GM12892 (cell line): ENCODE data around the gene C16orf87.

Source experiments
- DNase-seq: peaks from one replicate; pipeline ENCODE4 v3.0.0; 2011; ENCODE audit not compliant: insufficient read length
- FAIRE-seq: peaks from 2 replicates; lab custom pipeline; 2011; peaks lifted over from hg19 to GRCh38; lab: Jason Lieb, UNC
- POLR2A ChIP-seq: IDR thresholded peaks from 2 replicates; pipeline ENCODE4 v1.6.1; 2011; ENCODE audit warnings: low read depth, low read length, control low read depth
- POLR2AphosphoS5 ChIP-seq: IDR thresholded peaks from 2 replicates; pipeline ENCODE4 v1.6.1; 2011; ENCODE audit warnings: low read depth, low read length, control low read depth
- TAF1 ChIP-seq: IDR thresholded peaks from 2 replicates; pipeline ENCODE4 v1.6.1; 2011; ENCODE audit warnings: low read depth, mild to moderate bottlenecking, control low read depth, low read length, borderline replicate concordance

C16orf87 gene

GRCh38 chr16:46836534-46837530 lies 5.9 kb upstream of the C16orf87 start:
- no peak for FAIRE-seq
- DNase-seq = no peak

GRCh38 chr16:46833460-46833800 lies 2.5 kb upstream of the C16orf87 start:
- no peak for TF ChIP-seq TAF1
- FAIRE-seq = no peak
- no peak for DNase-seq

More at GRCh38 chr16:46836534-46837530, 5.9 kb upstream of the C16orf87 start:
- TF ChIP-seq POLR2AphosphoS5 = no peak
- TF ChIP-seq TAF1 = no peak
- TF ChIP-seq POLR2A = no peak

GRCh38 chr16:46832757-46833459 lies 1.9 kb upstream of the C16orf87 start:
- TF ChIP-seq TAF1 (no peak), POLR2A (no peak), POLR2AphosphoS5 (no peak)
- FAIRE-seq (no peak), DNase-seq (no peak)

- DNase-seq (no peak), FAIRE-seq (no peak)
- TF ChIP-seq TAF1 (no peak), POLR2AphosphoS5 (no peak), POLR2A (no peak; the same call in 1 of the 2 replicates)
Measured at GRCh38 chr16:46830417-46830901, 521 bp downstream of the C16orf87 start.

GRCh38 chr16:46828943-46829342 lies 2.0 kb downstream of the C16orf87 start:
- FAIRE-seq (peak; percentile 56), DNase-seq (no peak)
- TF ChIP-seq POLR2AphosphoS5 = no peak
- TF ChIP-seq TAF1 = no peak
- no peak for TF ChIP-seq POLR2A

- TF ChIP-seq TAF1 (no peak), POLR2A (no peak), POLR2AphosphoS5 (no peak)
- FAIRE-seq = no peak
- DNase-seq = no peak
Measured at GRCh38 chr16:46828292-46828691, 2.7 kb downstream of the C16orf87 start.

GRCh38 chr16:46826631-46827030 lies 4.3 kb downstream of the C16orf87 start:
- FAIRE-seq (peak; percentile 5), DNase-seq (no peak)
- TF ChIP-seq POLR2AphosphoS5 (no peak), TAF1 (no peak), POLR2A (no peak)

- FAIRE-seq (peak; percentile 82), DNase-seq (no peak)
- TF ChIP-seq POLR2A (no peak), TAF1 (no peak), POLR2AphosphoS5 (no peak)
Measured at GRCh38 chr16:46822270-46822669, 8.7 kb downstream of the C16orf87 start.

GRCh38 chr16:46817961-46818360 lies 13.0 kb downstream of the C16orf87 start:
- no peak for FAIRE-seq

GRCh38 chr16:46814790-46815189 lies 16.2 kb downstream of the C16orf87 start:
- FAIRE-seq (no peak), DNase-seq (no peak)
- TF ChIP-seq POLR2AphosphoS5 (no peak), TAF1 (no peak), POLR2A (no peak)

More at GRCh38 chr16:46817961-46818360, 13.0 kb downstream of the C16orf87 start:
- no peak for DNase-seq
- TF ChIP-seq POLR2A = no peak
- no peak for TF ChIP-seq TAF1
- TF ChIP-seq POLR2AphosphoS5 = no peak

- peak; percentile 51 for FAIRE-seq
- TF ChIP-seq TAF1 (no peak), POLR2A (no peak), POLR2AphosphoS5 (no peak)
- DNase-seq = no peak
Measured at GRCh38 chr16:46813611-46814010, 17.4 kb downstream of the C16orf87 start.
